H1 (cell line): Measurements from ENCODE around the gene ACTN4. TPM values are rescaled to one million over a fixed set of nuclear protein-coding genes. Genes with fewer than 3 reads are reported as not detected.

Source experiments
- CTCF ChIA-PET: fragments of 300-600 bp; sonication (Branson Sonifier 250); formaldehyde crosslinking; loops from one replicate; lab custom pipeline; 2021; ENCODE audit not compliant: partially characterized antibody; lab: Charles Lee
- POLR2A ChIA-PET: fragments of 300-600 bp; sonication (Branson Sonifier 250); formaldehyde crosslinking; loops from one replicate; lab custom pipeline; 2021; ENCODE audit warnings: inconsistent platforms; ENCODE audit not compliant: partially characterized antibody; lab: Charles Lee
- DNase-seq, 2 experiments: peaks; one replicate each; pipeline versions ENCODE4 v3.0.0 to v3.0.0-alpha.2; 2010 to 2022; ENCODE audit warnings: low spot score in 2 of 2, low read depth in 1 of 2, mixed read lengths in 1 of 2
- FAIRE-seq: peaks from 2 replicates; lab custom pipeline; 2011; peaks lifted over from hg19 to GRCh38; lab: Jason Lieb, UNC
- H2AFZ ChIP-seq: 2 replicates; pipeline ENCODE4 v1.8.1; 2012; ENCODE audit warnings: low read length, inconsistent platforms
- H2AK5ac ChIP-seq: 2 replicates; pipeline ENCODE4 v1.6.1; 2013; ENCODE audit warnings: low read depth, low read length
- H2BK120ac ChIP-seq: replicated peaks from 2 replicates; pipeline ENCODE3; 2013; ENCODE audit warnings: low read depth, low read length, inconsistent platforms
- H2BK12ac ChIP-seq: 2 replicates; pipeline ENCODE4 v1.6.1; 2013; ENCODE audit warnings: low read depth, low read length
- H2BK15ac ChIP-seq: 2 replicates; pipeline ENCODE4 v1.6.1; 2013; ENCODE audit warnings: low read length
- H2BK20ac ChIP-seq: 2 replicates; pipeline ENCODE4 v1.6.1; 2013; ENCODE audit warnings: low read length
- H2BK5ac ChIP-seq: 2 replicates; pipeline ENCODE4 v1.6.1; 2013; ENCODE audit warnings: low read depth, low read length
- H3K14ac ChIP-seq: 2 replicates; pipeline ENCODE4 v1.6.1; 2013; ENCODE audit warnings: inconsistent platforms; ENCODE audit not compliant: insufficient read length
- H3K18ac ChIP-seq: 2 replicates; pipeline ENCODE4 v1.6.1; 2013; ENCODE audit warnings: low read length; ENCODE audit errors: extremely low read depth
- H3K23ac ChIP-seq: 2 replicates; pipeline ENCODE4 v1.6.1; 2013; ENCODE audit warnings: inconsistent platforms; ENCODE audit not compliant: insufficient read length
- H3K23me2 ChIP-seq: 2 replicates; pipeline ENCODE4 v1.6.1; 2013; ENCODE audit warnings: low read depth, low read length
- H3K27ac ChIP-seq: 2 replicates; pipeline ENCODE4 v1.6.1; 2011; ENCODE audit warnings: low read depth, low read length, inconsistent platforms
- H3K27me3 ChIP-seq, 4 experiments: replicated peaks in 1 of 4; 1 replicate in 1 of 4; 2 replicates in 3 of 4; pipeline versions ENCODE4 v1.6.1 to v1.8.1; 2011 to 2013; ENCODE audit warnings: low read length in 3 of 4, mild to moderate bottlenecking in 3 of 4, inconsistent platforms in 2 of 4, mixed read lengths in 2 of 4, moderate library complexity in 1 of 4; ENCODE audit not compliant: control insufficient read depth in 3 of 4, insufficient read depth in 3 of 4; ENCODE audit errors: extremely low read depth in 1 of 4
- H3K36me3 ChIP-seq, 4 experiments: 2 replicates each; pipeline versions ENCODE4 v1.6.1 to v1.8.1; 2011 to 2013; ENCODE audit warnings: mild to moderate bottlenecking in 4 of 4, low read length in 3 of 4, moderate library complexity in 2 of 4, control low read depth in 1 of 4, inconsistent platforms in 1 of 4; ENCODE audit not compliant: insufficient read depth in 4 of 4, control insufficient read depth in 2 of 4
- H3K4ac ChIP-seq: replicated peaks from 2 replicates; pipeline ENCODE3; 2013; ENCODE audit warnings: low read length, low read depth, mixed read lengths, inconsistent platforms; ENCODE audit not compliant: insufficient read length
- H3K4me1 ChIP-seq, 4 experiments: replicated peaks in 1 of 4; 1 replicate in 1 of 4; 2 replicates in 3 of 4; pipeline versions ENCODE4 v1.6.1 to v1.8.1; 2011 to 2013; ENCODE audit warnings: low read length in 3 of 4, inconsistent platforms in 2 of 4, mixed read lengths in 1 of 4; ENCODE audit not compliant: insufficient read depth in 4 of 4, control insufficient read depth in 3 of 4
- H3K4me2 ChIP-seq, 2 experiments: 2 replicates each; pipeline versions ENCODE4 v1.6.1 to v1.8.1; 2011 to 2013; ENCODE audit warnings: low read depth in 2 of 2, low read length in 2 of 2, control low read depth in 1 of 2, inconsistent platforms in 1 of 2, mild to moderate bottlenecking in 1 of 2; ENCODE audit not compliant: insufficient read depth in 1 of 2
- H3K4me3 ChIP-seq, 4 experiments: fragments of 200-600, 300-600 bp in 1 of 4; sonication (generic), shearing (Covaris generic), sonication (Bioruptor Twin) in 1 of 4; 2 replicates each; pipeline versions ENCODE4 v1.5.1 to v1.8.1; 2011 to 2016; ENCODE audit warnings: low read length in 4 of 4, low read depth in 3 of 4, control low read depth in 2 of 4, inconsistent platforms in 2 of 4, mild to moderate bottlenecking in 2 of 4, mixed read lengths in 1 of 4, moderate library complexity in 1 of 4; ENCODE audit not compliant: insufficient read depth in 2 of 4; ENCODE audit errors: extremely low read depth in 1 of 4
- H3K56ac ChIP-seq: replicated peaks from 2 replicates; pipeline ENCODE3; 2013; ENCODE audit warnings: low read depth, mild to moderate bottlenecking, mixed read lengths, low read length, inconsistent platforms; ENCODE audit not compliant: insufficient read length
- H3K79me1 ChIP-seq: 2 replicates; pipeline ENCODE4 v1.6.1; 2013; ENCODE audit warnings: low read depth, low read length, control low read depth
- H3K79me2 ChIP-seq, 2 experiments: 2 replicates each; pipeline versions ENCODE4 v1.6.1 to v1.8.1; 2012 to 2013; ENCODE audit warnings: low read length in 2 of 2, mild to moderate bottlenecking in 2 of 2, inconsistent platforms in 1 of 2; ENCODE audit not compliant: insufficient read depth in 2 of 2, control insufficient read depth in 1 of 2
- H3K9ac ChIP-seq, 4 experiments: replicated peaks in 1 of 4; 1 replicate in 1 of 4; 2 replicates in 3 of 4; pipeline versions ENCODE4 v1.6.1 to v1.8.1; 2011 to 2013; ENCODE audit warnings: low read depth in 3 of 4, low read length in 3 of 4, control low read depth in 2 of 4, mild to moderate bottlenecking in 2 of 4, moderate library complexity in 2 of 4, inconsistent platforms in 1 of 4; ENCODE audit errors: extremely low read depth in 1 of 4
- H3K9me3 ChIP-seq, 2 experiments: 2 replicates each; pipeline versions ENCODE4 v1.6.1 to v1.8.1; 2012 to 2013; ENCODE audit warnings: mild to moderate bottlenecking in 2 of 2, moderate library complexity in 2 of 2, control low read depth in 1 of 2, inconsistent platforms in 1 of 2, low read depth in 1 of 2, low read length in 1 of 2, mixed read lengths in 1 of 2; ENCODE audit not compliant: insufficient read depth in 2 of 2
- H4K20me1 ChIP-seq, 2 experiments: replicated peaks in 1 of 2; 2 replicates each; pipeline versions ENCODE3 to v1.8.1; 2011 to 2013; ENCODE audit warnings: inconsistent platforms in 2 of 2, low read length in 2 of 2, mild to moderate bottlenecking in 1 of 2; ENCODE audit not compliant: insufficient read depth in 2 of 2, control insufficient read depth in 1 of 2
- H4K5ac ChIP-seq: 2 replicates; pipeline ENCODE4 v1.6.1; 2013; ENCODE audit warnings: low read length, low read depth, mixed read lengths, inconsistent platforms; ENCODE audit not compliant: insufficient read length
- H4K8ac ChIP-seq: 2 replicates; pipeline ENCODE4 v1.8.0; 2013; ENCODE audit warnings: mild to moderate bottlenecking, moderate library complexity, low read length, inconsistent platforms; ENCODE audit not compliant: insufficient read depth; ENCODE audit errors: extremely low read depth
- H4K91ac ChIP-seq: replicated peaks from 2 replicates; pipeline ENCODE3; 2013; ENCODE audit warnings: low read length, mixed read lengths, inconsistent platforms; ENCODE audit not compliant: insufficient read length
- ATF3 ChIP-seq: IDR thresholded peaks from 2 replicates; pipeline ENCODE4 v1.6.1; 2011; ENCODE audit warnings: low read depth, mild to moderate bottlenecking, low read length; ENCODE audit not compliant: insufficient read depth
- BRCA1 ChIP-seq: IDR thresholded peaks from 2 replicates; pipeline ENCODE4 v1.6.1; 2012; ENCODE audit warnings: low read depth, low read length, improper control_type of control experiment
- CHD2 ChIP-seq: IDR thresholded peaks from 2 replicates; pipeline ENCODE4 v1.6.1; 2012; ENCODE audit warnings: low read length, improper control_type of control experiment
- MAFK ChIP-seq: IDR thresholded peaks from 2 replicates; pipeline ENCODE4 v1.6.1; 2012; ENCODE audit warnings: low read depth, mild to moderate bottlenecking, improper control_type of control experiment, low read length
- POLR2A ChIP-seq, 2 experiments: IDR thresholded peaks; 1 replicate in 1 of 2; 2 replicates in 1 of 2; pipeline ENCODE4 v1.6.1; 2011; ENCODE audit warnings: low read depth in 2 of 2, low read length in 2 of 2, mild to moderate bottlenecking in 2 of 2; ENCODE audit errors: control extremely low read depth in 1 of 2
- TAF1 ChIP-seq: IDR thresholded peaks from 2 replicates; pipeline ENCODE4 v1.6.1; 2011; ENCODE audit warnings: mild to moderate bottlenecking, low read depth, low read length
- WGBS, 2 experiments: shearing (Covaris generic) in 1 of 2; methylation state at CpG; one replicate each; pipeline versions ENCODE4 v1.1.6 to v1.1.7; 2013 to 2015; ENCODE audit warnings: low lambda C conversion rate in 2 of 2, mixed read lengths in 2 of 2, inconsistent platforms in 1 of 2, low coverage in 1 of 2, missing lambda C conversion rate in 1 of 2; ENCODE audit not compliant: insufficient replicate concordance in 2 of 2, insufficient coverage in 1 of 2, insufficient read length in 1 of 2; ENCODE audit errors: extremely low coverage in 1 of 2, missing lambda C conversion rate in 1 of 2; 5-methylcytosine and 5-hydroxymethylcytosine counted together
- polyA plus RNA-seq, 7 experiments: library from polyadenylated mRNA; depleted of rRNA in 3 of 7; stranded (reverse) in 5 of 7; unstranded in 2 of 7; fragments of >200 nt in 5 of 7; fragments of 200-250 nt in 2 of 7; gene quantifications; 1 replicate in 5 of 7; 2 replicates in 1 of 7; 4 replicates in 1 of 7; pipeline versions ENCODE4 v1.2.1 to v1.2.3, GENCODE V29; 2011 to 2013; ENCODE audit warnings: missing spikeins in 2 of 7, mixed read lengths in 2 of 7
- total RNA-seq: library from RNA; stranded (reverse); fragmentation: NEBNext Ultra II Directional; extraction: Animal tissue kit (Norgen Biotek cat#: 25700); gene quantifications from 2 replicates; pipeline ENCODE4 v1.2.1, GENCODE V29; 2021
- TF ChIP-seq, protein P1 (sequence below): IDR thresholded peaks from 2 replicates; pipeline ENCODE4 v1.6.1; 2012; ENCODE audit warnings: inconsistent platforms

Gene ACTN4
- total and polyA plus RNA-seq, 2 of the 8 experiments (the other 6 are each of a cell fraction or from before 2014, with no cell fraction given): 211 to 520 TPM

DNA sequence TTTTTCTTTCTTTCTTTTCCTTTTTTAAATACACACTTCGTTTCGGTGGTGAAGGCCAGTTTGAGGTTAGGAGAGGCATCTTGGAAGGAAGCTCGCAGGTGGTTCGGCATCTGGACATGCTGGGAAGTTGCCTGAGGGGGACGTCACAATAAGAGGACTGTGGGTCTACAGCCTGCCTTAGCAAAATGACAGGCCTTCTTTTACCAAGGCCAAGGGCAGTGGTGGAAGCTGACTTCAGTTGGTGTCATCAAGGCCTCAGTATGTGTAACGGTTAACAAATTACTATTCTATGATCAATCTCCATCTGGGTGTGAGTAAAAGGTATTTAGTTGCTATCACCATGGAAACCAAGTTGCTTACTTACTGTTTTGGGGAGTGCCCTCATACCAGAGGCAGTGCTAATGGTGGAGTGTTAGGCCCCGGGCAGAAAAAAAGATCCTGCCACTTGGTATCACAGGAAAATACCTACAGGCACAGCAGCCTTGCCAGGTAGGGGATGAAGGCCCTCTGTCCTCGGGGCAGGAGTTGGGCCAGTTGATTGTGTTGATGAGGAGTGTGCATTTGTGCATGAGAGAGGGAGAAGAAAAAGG lies 10.3 kb downstream of the ACTN4 start:
- Histone ChIP-seq H2AK5ac (peak overlapping the region; percentile 53; the same call in 1 of the 2 replicates), H3K9ac (peak overlapping the region in 1 of 4 experiments; percentile 53; a peak in 3 of 7 replicates), H4K91ac (no peak overlapping the region), H3K14ac (no peak overlapping the region), H3K9me3 (no peaks in the 10 kb centered on the region), H3K18ac (no peak overlapping the region), H2BK20ac (no peak overlapping the region), H2BK120ac (no peak overlapping the region), H2AFZ (no peak overlapping the region), H2BK15ac (no peak overlapping the region), H3K4ac (no peak overlapping the region), H3K4me3 (no peak overlapping the region), H3K27ac (peak overlapping the region; percentile 13; the same call in 1 of the 2 replicates), H3K4me2 (peak overlapping the region in 1 of 2 experiments; percentile 31; a peak in 1 of 4 replicates), H3K23me2 (no peaks in the 10 kb centered on the region), H3K27me3 (no peaks in the 10 kb centered on the region), H3K56ac (no peak overlapping the region), H4K8ac (no peak overlapping the region), H2BK12ac (no peak overlapping the region), H3K36me3 (peaks cover 0 to 4% (median 0%) of the 10 kb centered on the region in 4 experiments; a peak in 2 of 8 replicates), H4K20me1 (peaks cover 22 to 45% of the 10 kb centered on the region in 2 experiments), H2BK5ac (no peak overlapping the region), H3K23ac (no peak overlapping the region), H3K79me2 (peaks cover 32 to 97% of the 10 kb centered on the region in 2 experiments), H4K5ac (no peak overlapping the region), H3K79me1 (peaks cover 21% of the 10 kb centered on the region), H3K4me1 (peaks cover 16 to 34% (median 25%) of the 10 kb centered on the region in 4 experiments)
- FAIRE-seq (no peak), DNase-seq (no peak)
- CTCF ChIA-PET: interaction anchor here (0.6 to 2.6 kb wide), 5 partner anchors 10 to 65 kb away, joined by 3 to 8 read pairs (median 6); partner anchors contain the start of gene ACTN4
- POLR2A ChIA-PET: interaction anchor here (2.5 to 21.5 kb wide), 4 partner anchors 9 to 28 kb away, joined by 16 to 495 read pairs (median 197); partner anchors contain the start of gene ACTN4
- TF ChIP-seq ATF3: no peak
- TF ChIP-seq TAF1: no peak
- TF ChIP-seq CHD2: no peak
- TF ChIP-seq BRCA1: no peak
- no peak for TF ChIP-seq MAFK
- TF ChIP-seq, protein P1, sequence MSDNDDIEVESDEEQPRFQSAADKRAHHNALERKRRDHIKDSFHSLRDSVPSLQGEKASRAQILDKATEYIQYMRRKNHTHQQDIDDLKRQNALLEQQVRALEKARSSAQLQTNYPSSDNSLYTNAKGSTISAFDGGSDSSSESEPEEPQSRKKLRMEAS: no peak
- 0 out of 3 replicates have a peak, but pooled peaks of 1 of the 2 experiments have one; percentile 1 for TF ChIP-seq POLR2A (IDR thresholded peaks at IDR 0.05; ENCODE audit: control extremely low read depth in 1 of 2, low read depth in 2 of 2, low read length in 2 of 2)
- 85% methylated on average over 8 of the region's 8 CpGs; no CpG with 5 or more reads in 1 of the 2 experiments for WGBS, 2 experiments
